HG03432 (cell line): Measurements from ENCODE around the gene OSMR.
"Not testable (repeated sequence)": the region's sequence is repeated elsewhere in the genome, so short reads cannot be mapped to it uniquely, and the experiment has no call there.

Experiments
- ATAC-seq: cut with Tn5 transposase; IDR thresholded peaks from one replicate; pipeline ENCODE4 v1.9.1; 2021; ENCODE audit warnings: mild to moderate bottlenecking, moderate library complexity; ENCODE audit not compliant: unreplicated experiment

OSMR gene

GRCh38 chr5:38830521-38831051 lies 15.2 kb upstream of the OSMR start:
- no peak for ATAC-seq

- ATAC-seq, result no peak
These were observed 14.7 kb upstream of the OSMR start for GRCh38 chr5:38831117-38831516.

GRCh38 chr5:38831909-38832308 lies 13.9 kb upstream of the OSMR start:
- ATAC-seq, result no peak

- no peak for ATAC-seq
These were observed 13.0 kb upstream of the OSMR start for GRCh38 chr5:38832810-38833209.

- no peak for ATAC-seq
These were observed 9.9 kb upstream of the OSMR start for GRCh38 chr5:38835887-38836286.

- ATAC-seq, result no peak
These were observed 8.4 kb upstream of the OSMR start for GRCh38 chr5:38837416-38837815.

- no peak for ATAC-seq
These were observed 7.9 kb upstream of the OSMR start for GRCh38 chr5:38837932-38838331.

GRCh38 chr5:38843665-38844064 lies 2.1 kb upstream of the OSMR start:
- ATAC-seq, result no peak

- no peak for ATAC-seq
These were observed 683 bp downstream of the OSMR start for GRCh38 chr5:38846379-38847011.

- no peak for ATAC-seq
These were observed 1.9 kb downstream of the OSMR start for GRCh38 chr5:38847559-38848347.

GRCh38 chr5:38848637-38849036 lies 2.8 kb downstream of the OSMR start:
- no peak for ATAC-seq

GRCh38 chr5:38851640-38852039 lies 5.8 kb downstream of the OSMR start:
- ATAC-seq, result not testable (repeated sequence)

GRCh38 chr5:38853753-38854470 lies 8.1 kb downstream of the OSMR start:
- ATAC-seq, result no peak

- ATAC-seq, result no peak
These were observed 9.1 kb downstream of the OSMR start for GRCh38 chr5:38854907-38855306.

GRCh38 chr5:38856660-38857059 lies 10.8 kb downstream of the OSMR start:
- ATAC-seq, result no peak

GRCh38 chr5:38858839-38859238 lies 13.0 kb downstream of the OSMR start:
- no peak for ATAC-seq

- not testable (repeated sequence) for ATAC-seq
These were observed 16.4 kb downstream of the OSMR start for GRCh38 chr5:38861986-38862770.

GRCh38 chr5:38866362-38867031 lies 20.7 kb downstream of the OSMR start:
- no peak for ATAC-seq

- ATAC-seq, result no peak
These were observed 21.2 kb downstream of the OSMR start for GRCh38 chr5:38867032-38867398.

- ATAC-seq, result no peak
These were observed 21.6 kb downstream of the OSMR start for GRCh38 chr5:38867416-38867815.
